Panc1 (cell line): Measurements from ENCODE around the gene PSORS1C1.

Experiments
- CTCF ChIP-seq: fragments of 450-650 bp; IDR thresholded peaks from 2 replicates; pipeline ENCODE4 v1.5.1; 2017; ENCODE audit warnings: mild to moderate bottlenecking
- POLR2AphosphoS5 ChIP-seq: IDR thresholded peaks from 2 replicates; pipeline ENCODE4 v1.6.1; 2012; ENCODE audit warnings: mild to moderate bottlenecking, low read depth, low read length, moderate library complexity
- SIN3A ChIP-seq: IDR thresholded peaks from 2 replicates; pipeline ENCODE4 v1.6.1; 2012; ENCODE audit warnings: low read depth, mild to moderate bottlenecking, low read length, moderate library complexity, borderline replicate concordance; ENCODE audit not compliant: insufficient read depth
- TF ChIP-seq, protein P1 (sequence below), 2 experiments: IDR thresholded peaks; 2 replicates each; pipeline ENCODE4 v1.6.1; 2011 to 2012; ENCODE audit warnings: low read depth in 2 of 2, control low read depth in 1 of 2, low read length in 1 of 2, mild to moderate bottlenecking in 1 of 2, moderate library complexity in 1 of 2; ENCODE audit not compliant: insufficient read depth in 1 of 2

DNA sequence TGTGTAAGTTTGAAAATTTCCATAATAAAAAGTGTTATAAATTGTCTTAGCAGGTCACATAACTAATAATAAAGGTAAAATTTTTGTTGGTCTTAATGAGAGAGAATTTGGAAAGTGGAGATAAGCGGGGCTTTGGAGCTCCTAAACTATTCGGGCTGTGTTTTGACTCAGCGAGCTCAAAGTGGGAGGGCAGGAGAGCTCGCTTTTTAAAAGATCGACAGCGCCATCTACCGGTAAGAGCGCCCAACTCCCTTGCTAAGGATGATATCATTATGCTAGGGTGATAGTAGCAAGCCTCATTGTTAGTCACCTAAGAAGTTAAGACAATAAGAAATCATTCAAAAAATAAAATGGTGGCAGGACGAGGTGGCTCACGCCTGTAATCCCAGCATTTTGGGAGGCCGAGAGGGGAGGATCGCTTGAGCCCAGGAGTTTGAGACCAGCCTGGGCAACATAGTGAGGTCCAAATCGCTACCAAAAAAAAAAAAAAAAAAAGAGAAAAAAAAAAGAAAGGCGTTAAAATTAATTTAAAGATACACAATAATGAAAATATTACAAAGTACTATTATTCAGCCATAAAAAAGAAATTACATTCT lies 27.0 kb upstream of the PSORS1C1 start:
- TF ChIP-seq, protein P1, sequence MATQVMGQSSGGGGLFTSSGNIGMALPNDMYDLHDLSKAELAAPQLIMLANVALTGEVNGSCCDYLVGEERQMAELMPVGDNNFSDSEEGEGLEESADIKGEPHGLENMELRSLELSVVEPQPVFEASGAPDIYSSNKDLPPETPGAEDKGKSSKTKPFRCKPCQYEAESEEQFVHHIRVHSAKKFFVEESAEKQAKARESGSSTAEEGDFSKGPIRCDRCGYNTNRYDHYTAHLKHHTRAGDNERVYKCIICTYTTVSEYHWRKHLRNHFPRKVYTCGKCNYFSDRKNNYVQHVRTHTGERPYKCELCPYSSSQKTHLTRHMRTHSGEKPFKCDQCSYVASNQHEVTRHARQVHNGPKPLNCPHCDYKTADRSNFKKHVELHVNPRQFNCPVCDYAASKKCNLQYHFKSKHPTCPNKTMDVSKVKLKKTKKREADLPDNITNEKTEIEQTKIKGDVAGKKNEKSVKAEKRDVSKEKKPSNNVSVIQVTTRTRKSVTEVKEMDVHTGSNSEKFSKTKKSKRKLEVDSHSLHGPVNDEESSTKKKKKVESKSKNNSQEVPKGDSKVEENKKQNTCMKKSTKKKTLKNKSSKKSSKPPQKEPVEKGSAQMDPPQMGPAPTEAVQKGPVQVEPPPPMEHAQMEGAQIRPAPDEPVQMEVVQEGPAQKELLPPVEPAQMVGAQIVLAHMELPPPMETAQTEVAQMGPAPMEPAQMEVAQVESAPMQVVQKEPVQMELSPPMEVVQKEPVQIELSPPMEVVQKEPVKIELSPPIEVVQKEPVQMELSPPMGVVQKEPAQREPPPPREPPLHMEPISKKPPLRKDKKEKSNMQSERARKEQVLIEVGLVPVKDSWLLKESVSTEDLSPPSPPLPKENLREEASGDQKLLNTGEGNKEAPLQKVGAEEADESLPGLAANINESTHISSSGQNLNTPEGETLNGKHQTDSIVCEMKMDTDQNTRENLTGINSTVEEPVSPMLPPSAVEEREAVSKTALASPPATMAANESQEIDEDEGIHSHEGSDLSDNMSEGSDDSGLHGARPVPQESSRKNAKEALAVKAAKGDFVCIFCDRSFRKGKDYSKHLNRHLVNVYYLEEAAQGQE (IDR thresholded peaks at IDR 0.05; ENCODE audit: insufficient read depth in 1 of 2, low read depth in 2 of 2, low read length in 1 of 2): no peak
- TF ChIP-seq CTCF (peak; percentile 84), POLR2AphosphoS5 (no peak), SIN3A (no peak)
